Measurements from ENCODE around the gene SETD7.

Gene SETD7

DNA sequence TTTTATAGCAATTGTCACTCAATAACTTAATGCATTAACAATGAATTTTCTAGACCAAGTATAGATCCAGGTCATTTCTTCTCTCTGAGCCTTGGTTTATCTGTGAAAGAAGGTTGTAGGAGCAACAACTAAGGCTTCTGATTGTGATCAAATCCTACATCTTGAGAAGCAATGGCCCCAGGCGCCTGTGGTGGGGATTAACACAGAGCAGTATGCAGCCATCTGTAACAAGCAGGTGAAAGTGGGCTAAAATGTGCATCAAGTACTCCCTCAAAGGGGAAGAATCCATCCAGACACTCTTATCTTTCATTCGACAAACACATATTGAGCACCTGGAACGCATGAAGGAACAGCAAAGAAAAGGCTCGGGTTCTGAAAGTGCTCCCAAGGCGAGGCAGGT lies 19.1 kb upstream of the SETD7 start:
- Histone ChIP-seq H3K27me3 (ENCODE audit: control insufficient read depth in 1 of 2, insufficient read depth in 2 of 2, low read length in 2 of 2) (no peaks in the 10 kb centered on the region), H3K9me3 (ENCODE audit: control insufficient read depth in 1 of 2, low read length in 2 of 2) (no peaks in the 10 kb centered on the region)

DNA sequence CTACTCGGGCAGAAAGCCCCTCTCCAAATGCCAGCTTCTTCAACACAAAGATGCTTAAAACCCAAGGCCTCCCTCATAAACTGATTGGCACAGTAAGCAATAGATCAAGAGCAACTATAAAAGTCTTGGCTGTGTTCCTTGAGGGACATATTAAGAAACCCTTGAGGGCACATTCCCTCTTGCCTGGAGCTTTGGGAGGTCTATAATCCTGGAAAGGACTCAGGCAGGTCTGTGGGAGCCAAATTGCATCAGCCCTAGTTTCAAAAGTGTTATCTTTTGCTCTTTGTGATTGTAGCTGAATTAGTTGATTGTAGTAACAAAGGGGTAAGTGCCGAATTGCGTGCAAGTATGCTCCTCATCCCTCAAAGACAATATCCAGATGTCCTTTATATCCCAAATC lies 18.6 kb upstream of the SETD7 start:
- Histone ChIP-seq H3K27me3 (ENCODE audit: control insufficient read depth in 1 of 2, insufficient read depth in 2 of 2, low read length in 2 of 2) (no peaks in the 10 kb centered on the region), H3K27ac (ENCODE audit: low read depth, low read length) (no peak overlapping the region), H3K9me3 (ENCODE audit: control insufficient read depth in 1 of 2, low read length in 2 of 2) (no peaks in the 10 kb centered on the region), H3K36me3 (ENCODE audit: control insufficient read depth in 1 of 2, insufficient read depth in 2 of 2, low read length in 2 of 2) (no peaks in the 10 kb centered on the region), H3K9ac (ENCODE audit: low read depth in 1 of 2, low read length in 2 of 2) (no peak overlapping the region), H3K4me3 (ENCODE audit: low read depth in 1 of 2, low read length in 2 of 2) (no peak overlapping the region), H3K4me1 (ENCODE audit: control insufficient read depth in 1 of 2, insufficient read depth in 2 of 2, low read length in 2 of 2) (no peaks in the 10 kb centered on the region)

More for the DNA sequence above, 19.1 kb upstream of the SETD7 start:
- H3K4me1 ChIP-seq (ENCODE audit: control insufficient read depth in 1 of 2, insufficient read depth in 2 of 2, low read length in 2 of 2), result no peaks in the 10 kb centered on the region
- no peaks in the 10 kb centered on the region for H3K36me3 ChIP-seq (ENCODE audit: control insufficient read depth in 1 of 2, insufficient read depth in 2 of 2, low read length in 2 of 2)
- H3K9ac ChIP-seq (ENCODE audit: low read depth in 1 of 2, low read length in 2 of 2), result no peak overlapping the region
- H3K27ac ChIP-seq (ENCODE audit: low read depth, low read length), result no peak overlapping the region
- H3K4me3 ChIP-seq (ENCODE audit: low read depth in 1 of 2, low read length in 2 of 2), result no peak overlapping the region

DNA sequence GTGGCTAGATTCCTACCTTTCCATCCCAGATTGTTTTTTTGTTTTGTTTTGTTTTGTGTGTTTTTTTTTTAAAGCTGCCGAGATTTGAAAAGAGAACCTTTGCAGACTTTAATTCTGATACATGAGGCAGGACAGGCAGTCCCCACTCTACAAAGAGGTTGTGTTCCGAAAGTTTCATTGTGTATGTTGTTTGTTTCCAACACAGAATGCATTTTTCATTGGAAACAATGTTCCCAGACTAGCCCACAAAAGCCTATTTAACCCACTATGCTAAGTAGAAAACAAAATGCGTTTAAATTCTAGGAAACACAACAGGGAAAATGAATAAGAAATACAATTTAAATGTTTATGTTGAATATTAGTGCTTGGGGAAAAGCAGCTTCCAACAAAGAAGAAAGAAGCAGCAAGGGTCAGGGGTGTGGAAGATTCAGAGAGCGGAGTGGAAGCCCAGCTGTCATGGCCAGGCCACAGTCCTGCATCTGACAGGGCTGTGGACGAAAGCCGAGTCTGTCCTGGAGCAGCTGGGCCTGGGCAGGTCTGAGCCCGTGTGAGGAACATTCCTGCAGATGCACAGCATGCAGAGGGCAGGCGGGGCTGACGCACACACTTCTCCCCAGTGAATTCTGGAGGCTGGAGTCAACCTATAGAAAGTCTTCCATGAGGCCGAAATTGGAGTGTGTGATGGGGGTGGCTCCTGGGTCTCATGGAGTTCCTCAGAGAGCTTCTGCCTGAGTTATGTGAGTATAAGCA lies 12.4 kb upstream of the SETD7 start:
- H3K9me3 ChIP-seq (ENCODE audit: control insufficient read depth in 1 of 2, low read length in 2 of 2), result no peaks in the 10 kb centered on the region
- H3K27ac ChIP-seq (ENCODE audit: low read depth, low read length), result no peak overlapping the region
- no peaks in the 10 kb centered on the region for H3K27me3 ChIP-seq (ENCODE audit: control insufficient read depth in 1 of 2, insufficient read depth in 2 of 2, low read length in 2 of 2)
- no peaks in the 10 kb centered on the region for H3K4me1 ChIP-seq (ENCODE audit: control insufficient read depth in 1 of 2, insufficient read depth in 2 of 2, low read length in 2 of 2)
- H3K36me3 ChIP-seq (ENCODE audit: control insufficient read depth in 1 of 2, insufficient read depth in 2 of 2, low read length in 2 of 2), result no peaks in the 10 kb centered on the region
- no peak overlapping the region for H3K9ac ChIP-seq (ENCODE audit: low read depth in 1 of 2, low read length in 2 of 2)
- no peak overlapping the region for H3K4me3 ChIP-seq (ENCODE audit: low read depth in 1 of 2, low read length in 2 of 2)

DNA sequence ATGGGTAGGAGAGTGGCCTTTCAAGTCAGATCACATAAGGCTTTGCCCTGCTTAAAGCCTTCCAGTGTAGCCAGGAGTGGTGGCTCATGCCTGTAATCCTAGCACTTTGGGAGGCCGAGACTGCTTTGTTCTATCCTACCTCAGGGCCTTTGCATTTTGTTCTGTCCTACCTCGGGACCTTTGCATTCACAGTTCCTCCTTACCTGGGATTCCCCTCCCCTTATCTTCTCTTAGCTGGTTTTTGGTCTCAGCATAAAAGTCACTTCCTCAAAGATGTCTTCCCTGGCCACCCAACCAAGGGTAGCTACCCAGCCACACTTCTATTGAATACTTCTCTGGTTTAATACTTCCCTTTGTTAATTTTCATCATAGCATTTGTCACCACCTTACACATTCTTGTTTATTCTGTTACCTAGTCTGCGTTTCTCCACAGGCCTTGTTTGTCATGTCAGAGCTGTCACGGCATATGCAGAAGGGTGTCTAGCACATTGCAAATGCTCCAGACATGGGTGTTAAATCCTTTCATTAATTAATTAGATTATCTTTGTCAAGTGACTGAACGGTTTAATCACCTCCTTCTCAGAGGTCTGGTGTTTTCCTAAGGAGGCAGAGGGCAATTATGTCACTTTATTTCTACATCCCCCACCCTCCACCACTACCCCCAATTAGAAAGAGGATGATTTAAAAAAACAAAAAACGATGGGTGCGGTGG lies 11.3 kb upstream of the SETD7 start:
- H3K4me3 ChIP-seq (ENCODE audit: low read depth in 1 of 2, low read length in 2 of 2), result no peak overlapping the region
- H3K4me1 ChIP-seq (ENCODE audit: control insufficient read depth in 1 of 2, insufficient read depth in 2 of 2, low read length in 2 of 2), result no peaks in the 10 kb centered on the region
- no peaks in the 10 kb centered on the region for H3K36me3 ChIP-seq (ENCODE audit: control insufficient read depth in 1 of 2, insufficient read depth in 2 of 2, low read length in 2 of 2)
- H3K27me3 ChIP-seq (ENCODE audit: control insufficient read depth in 1 of 2, insufficient read depth in 2 of 2, low read length in 2 of 2), result no peaks in the 10 kb centered on the region
- no peak overlapping the region for H3K27ac ChIP-seq (ENCODE audit: low read depth, low read length)
- H3K9me3 ChIP-seq (ENCODE audit: control insufficient read depth in 1 of 2, low read length in 2 of 2), result no peaks in the 10 kb centered on the region
- H3K9ac ChIP-seq (ENCODE audit: low read depth in 1 of 2, low read length in 2 of 2), result no peak overlapping the region

DNA sequence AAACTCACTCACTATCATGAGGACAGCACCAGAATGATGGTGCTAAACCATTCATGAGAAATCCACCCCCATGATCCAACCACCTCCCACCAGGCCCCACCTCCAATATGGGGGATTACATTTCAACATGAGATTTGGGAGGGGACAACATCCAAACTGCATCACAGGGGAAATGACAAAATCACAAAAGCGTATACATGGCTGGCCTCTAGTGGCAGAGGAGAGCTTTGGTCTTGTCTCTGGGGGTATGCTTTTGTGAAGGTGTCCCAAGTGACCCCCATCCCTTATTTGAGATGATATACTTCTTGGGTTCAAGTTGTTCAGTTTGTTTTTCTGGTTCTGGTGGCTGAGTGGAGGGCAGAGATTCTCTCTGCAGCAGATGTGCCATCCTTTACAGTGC lies 8.5 kb upstream of the SETD7 start:
- H3K4me1 ChIP-seq (ENCODE audit: control insufficient read depth in 1 of 2, insufficient read depth in 2 of 2, low read length in 2 of 2), result peaks cover 0 to 6% of the 10 kb centered on the region in 2 donors
- H3K36me3 ChIP-seq (ENCODE audit: control insufficient read depth in 1 of 2, insufficient read depth in 2 of 2, low read length in 2 of 2), result no peaks in the 10 kb centered on the region
- H3K9ac ChIP-seq (ENCODE audit: low read depth in 1 of 2, low read length in 2 of 2), result no peak overlapping the region
- no peaks in the 10 kb centered on the region for H3K27me3 ChIP-seq (ENCODE audit: control insufficient read depth in 1 of 2, insufficient read depth in 2 of 2, low read length in 2 of 2)
- no peak overlapping the region for H3K4me3 ChIP-seq (ENCODE audit: low read depth in 1 of 2, low read length in 2 of 2)
- no peaks in the 10 kb centered on the region for H3K9me3 ChIP-seq (ENCODE audit: control insufficient read depth in 1 of 2, low read length in 2 of 2)
- no peak overlapping the region for H3K27ac ChIP-seq (ENCODE audit: low read depth, low read length)

DNA sequence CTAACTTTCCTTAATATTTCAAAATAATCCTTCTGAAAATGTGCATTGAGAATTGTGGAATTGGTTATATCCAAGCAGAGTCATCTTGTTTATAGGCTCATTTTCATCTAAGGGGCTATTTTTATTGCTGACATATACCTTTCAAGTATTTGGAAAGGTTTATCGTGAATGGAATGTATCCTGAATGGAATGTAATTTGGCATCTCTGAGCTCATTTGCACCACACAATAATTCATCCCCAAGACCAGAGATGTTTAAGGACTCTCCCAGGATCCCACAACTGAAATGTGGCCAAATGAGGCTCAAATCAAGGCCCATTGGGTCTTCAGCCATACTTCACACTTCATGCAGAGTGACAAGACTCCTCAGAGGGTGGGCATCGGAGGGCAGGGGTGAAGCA lies 7.5 kb upstream of the SETD7 start:
- H3K4me3 ChIP-seq (ENCODE audit: low read depth in 1 of 2, low read length in 2 of 2), result no peak overlapping the region
- no peaks in the 10 kb centered on the region for H3K27me3 ChIP-seq (ENCODE audit: control insufficient read depth in 1 of 2, insufficient read depth in 2 of 2, low read length in 2 of 2)
- H3K27ac ChIP-seq (ENCODE audit: low read depth, low read length), result no peak overlapping the region
- H3K9me3 ChIP-seq (ENCODE audit: control insufficient read depth in 1 of 2, low read length in 2 of 2), result no peaks in the 10 kb centered on the region
- no peak overlapping the region for H3K9ac ChIP-seq (ENCODE audit: low read depth in 1 of 2, low read length in 2 of 2)
- H3K4me1 ChIP-seq (ENCODE audit: control insufficient read depth in 1 of 2, insufficient read depth in 2 of 2, low read length in 2 of 2), result peaks cover 0 to 6% of the 10 kb centered on the region in 2 donors
- H3K36me3 ChIP-seq (ENCODE audit: control insufficient read depth in 1 of 2, insufficient read depth in 2 of 2, low read length in 2 of 2), result no peaks in the 10 kb centered on the region

DNA sequence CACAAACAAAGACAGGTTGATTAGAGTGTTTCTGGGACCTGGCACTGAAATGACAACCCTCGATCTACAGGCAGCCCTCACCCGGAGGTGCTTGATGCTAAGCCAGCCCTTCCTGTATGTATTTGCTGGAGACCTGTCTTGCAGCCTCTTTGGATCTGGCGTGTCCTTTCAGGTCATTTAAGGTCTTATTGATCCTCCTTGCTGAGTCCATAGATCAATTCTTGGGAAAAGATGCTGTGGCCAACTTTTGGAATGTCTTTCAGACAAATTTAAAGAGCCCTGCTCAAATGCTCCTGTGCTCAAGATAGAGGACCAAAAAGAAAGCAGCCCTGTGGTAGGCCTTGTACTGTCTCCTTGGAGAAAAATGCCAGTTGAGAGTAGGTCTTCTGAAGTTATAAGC lies 6.8 kb upstream of the SETD7 start:
- no peaks in the 10 kb centered on the region for H3K27me3 ChIP-seq (ENCODE audit: control insufficient read depth in 1 of 2, insufficient read depth in 2 of 2, low read length in 2 of 2)
- H3K4me3 ChIP-seq (ENCODE audit: low read depth in 1 of 2, low read length in 2 of 2), result no peak overlapping the region
- H3K27ac ChIP-seq (ENCODE audit: low read depth, low read length), result no peak overlapping the region
- no peak overlapping the region for H3K9ac ChIP-seq (ENCODE audit: low read depth in 1 of 2, low read length in 2 of 2)
- H3K36me3 ChIP-seq (ENCODE audit: control insufficient read depth in 1 of 2, insufficient read depth in 2 of 2, low read length in 2 of 2), result no peaks in the 10 kb centered on the region
- H3K4me1 ChIP-seq (ENCODE audit: control insufficient read depth in 1 of 2, insufficient read depth in 2 of 2, low read length in 2 of 2), result peaks cover under 1 to 6% of the 10 kb centered on the region in 2 donors
- no peaks in the 10 kb centered on the region for H3K9me3 ChIP-seq (ENCODE audit: control insufficient read depth in 1 of 2, low read length in 2 of 2)

DNA sequence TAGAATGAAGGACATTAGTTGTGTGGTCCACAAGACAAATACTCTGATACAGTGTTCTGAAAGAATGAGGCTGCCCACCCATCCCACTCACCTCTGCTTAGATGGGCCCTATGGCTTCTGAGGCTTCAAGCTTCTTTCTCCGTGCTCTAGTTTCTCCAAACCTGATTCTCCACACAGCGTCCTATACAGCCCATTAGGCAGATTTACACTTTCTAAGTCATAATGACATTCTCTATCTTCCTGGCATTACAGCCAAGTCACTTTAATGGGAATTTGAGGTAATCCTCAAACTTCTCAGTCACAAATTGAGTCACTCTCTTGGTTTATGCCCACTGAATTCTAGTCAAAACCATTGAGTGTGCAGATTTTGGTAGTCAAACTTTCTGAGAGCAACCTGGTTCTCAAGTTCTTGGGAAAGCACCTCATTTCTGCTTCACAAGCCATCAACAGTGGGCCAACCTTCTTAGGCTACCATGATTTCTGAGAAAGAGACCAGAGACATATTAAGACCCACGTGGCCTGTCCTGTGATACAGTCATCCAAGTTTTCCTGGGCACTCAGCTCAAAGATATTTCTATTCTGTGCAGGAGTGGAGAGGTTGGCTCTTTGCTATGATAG lies 6.2 kb upstream of the SETD7 start:
- Histone ChIP-seq H3K36me3 (ENCODE audit: control insufficient read depth in 1 of 2, insufficient read depth in 2 of 2, low read length in 2 of 2) (no peaks in the 10 kb centered on the region), H3K9ac (ENCODE audit: low read depth in 1 of 2, low read length in 2 of 2) (no peak overlapping the region), H3K27ac (ENCODE audit: low read depth, low read length) (no peak overlapping the region), H3K4me1 (ENCODE audit: control insufficient read depth in 1 of 2, insufficient read depth in 2 of 2, low read length in 2 of 2) (peaks cover 7 to 12% of the 10 kb centered on the region in 2 donors), H3K27me3 (ENCODE audit: control insufficient read depth in 1 of 2, insufficient read depth in 2 of 2, low read length in 2 of 2) (no peaks in the 10 kb centered on the region), H3K9me3 (ENCODE audit: control insufficient read depth in 1 of 2, low read length in 2 of 2) (no peaks in the 10 kb centered on the region), H3K4me3 (ENCODE audit: low read depth in 1 of 2, low read length in 2 of 2) (no peak overlapping the region)

DNA sequence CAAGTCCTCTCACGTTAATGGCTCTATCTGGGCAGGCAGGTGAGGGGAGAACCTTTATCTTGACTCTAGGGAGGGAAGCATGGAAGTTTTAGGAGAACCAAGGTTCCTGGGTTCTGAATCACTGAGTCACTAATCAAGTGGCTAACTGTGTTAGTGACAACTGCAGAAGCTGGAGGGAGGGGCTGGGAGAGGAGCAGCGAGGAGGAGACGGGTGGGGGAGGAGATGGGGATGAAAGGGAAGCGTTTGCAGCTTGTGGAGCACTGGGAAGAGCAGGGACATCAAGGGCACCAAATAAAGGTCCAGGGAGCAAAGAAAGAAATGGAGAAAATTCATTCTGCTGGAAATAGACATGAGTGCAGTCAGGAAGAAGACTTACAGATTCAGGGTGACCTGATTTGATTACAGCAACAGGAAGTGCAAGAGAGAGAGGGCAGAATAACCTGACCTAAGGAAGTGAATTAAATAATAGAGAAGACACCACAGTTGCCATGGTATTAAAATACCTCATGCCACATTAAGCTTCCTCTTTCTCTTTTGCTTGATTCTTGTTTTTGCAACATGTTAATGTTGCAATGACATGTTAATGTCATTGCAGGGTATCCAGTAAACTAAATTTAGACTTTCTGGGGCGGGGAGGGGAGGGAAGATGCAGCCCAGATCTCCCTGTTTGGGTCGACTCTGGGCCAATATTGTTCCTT lies 4.5 kb upstream of the SETD7 start:
- Histone ChIP-seq H3K9ac (ENCODE audit: low read depth in 1 of 2, low read length in 2 of 2) (no peak overlapping the region), H3K9me3 (ENCODE audit: control insufficient read depth in 1 of 2, low read length in 2 of 2) (no peaks in the 10 kb centered on the region), H3K27ac (ENCODE audit: low read depth, low read length) (no peak overlapping the region), H3K4me1 (ENCODE audit: control insufficient read depth in 1 of 2, insufficient read depth in 2 of 2, low read length in 2 of 2) (peaks cover 8 to 17% of the 10 kb centered on the region in 2 donors), H3K4me3 (ENCODE audit: low read depth in 1 of 2, low read length in 2 of 2) (no peak overlapping the region), H3K36me3 (ENCODE audit: control insufficient read depth in 1 of 2, insufficient read depth in 2 of 2, low read length in 2 of 2) (no peaks in the 10 kb centered on the region), H3K27me3 (ENCODE audit: control insufficient read depth in 1 of 2, insufficient read depth in 2 of 2, low read length in 2 of 2) (no peaks in the 10 kb centered on the region)

DNA sequence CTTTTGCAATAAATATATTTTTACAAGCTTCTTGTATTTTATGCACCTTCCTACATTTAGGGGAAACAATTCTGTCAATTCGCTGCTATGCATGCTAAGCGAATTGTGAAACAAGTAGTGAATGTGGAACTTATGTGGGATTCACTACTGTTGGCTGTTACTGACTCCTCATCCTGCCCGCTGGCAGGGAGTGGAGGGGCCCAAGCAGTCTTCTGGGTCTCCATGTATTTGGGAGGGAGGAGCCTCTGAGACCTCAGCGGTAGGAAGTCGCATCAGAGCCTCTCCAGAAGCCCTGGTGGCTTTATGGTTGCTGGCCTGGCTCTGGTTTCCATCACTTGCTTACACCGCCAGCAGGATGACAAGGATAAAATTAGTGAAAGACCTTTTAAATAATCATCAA lies 3.7 kb upstream of the SETD7 start:
- Histone ChIP-seq H3K4me3 (ENCODE audit: low read depth in 1 of 2, low read length in 2 of 2) (no peak overlapping the region), H3K9ac (ENCODE audit: low read depth in 1 of 2, low read length in 2 of 2) (no peak overlapping the region), H3K27ac (ENCODE audit: low read depth, low read length) (no peak overlapping the region), H3K27me3 (ENCODE audit: control insufficient read depth in 1 of 2, insufficient read depth in 2 of 2, low read length in 2 of 2) (no peaks in the 10 kb centered on the region), H3K9me3 (ENCODE audit: control insufficient read depth in 1 of 2, low read length in 2 of 2) (no peaks in the 10 kb centered on the region), H3K36me3 (ENCODE audit: control insufficient read depth in 1 of 2, insufficient read depth in 2 of 2, low read length in 2 of 2) (no peaks in the 10 kb centered on the region), H3K4me1 (ENCODE audit: control insufficient read depth in 1 of 2, insufficient read depth in 2 of 2, low read length in 2 of 2) (peaks cover 11 to 17% of the 10 kb centered on the region in 2 donors)
